Measurements from ENCODE around the gene FAM221B. TPM values are rescaled to one million over a fixed set of nuclear protein-coding genes. Genes with fewer than 3 reads are reported as not detected.
A peak's percentile ranks its signal among the peaks of the same experiment; 100 is the strongest.

Gene FAM221B
- under 1 TPM in 1 of 4 donors, not detected in 3; 0.14 TPM for total RNA-seq

DNA sequence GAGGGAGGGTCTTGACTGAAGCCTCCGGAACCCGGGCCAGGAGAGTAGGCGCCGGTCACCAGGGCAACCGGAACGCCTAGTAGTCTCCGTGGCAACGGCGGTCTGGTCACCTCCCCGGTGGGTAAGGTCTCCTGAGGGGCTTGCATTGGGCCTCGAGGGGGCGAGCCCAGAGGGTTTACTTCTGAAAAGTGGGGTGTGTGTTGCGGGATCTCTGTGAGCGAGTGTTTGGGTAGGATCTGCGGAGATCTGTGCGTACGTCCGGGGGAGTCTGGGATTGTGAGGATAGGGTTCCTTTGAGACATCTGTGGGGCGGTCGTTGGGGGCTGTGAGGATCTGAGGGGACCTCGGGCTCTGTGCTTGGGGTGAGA, at the start of gene FAM221B:
FAM221B (minus strand) TSS at position 17 of the 368 bp plus-strand sequence. CDS start 2,571 bp downstream, outside the sequence.
- no peaks in the 10 kb centered on the region for H3K27me3 ChIP-seq
- H3K4me1 ChIP-seq: peaks cover 9 to 33% (median 27%) of the 10 kb centered on the region in 4 donors
- H3K4me3 ChIP-seq: peak within 1 kb of the TSS; percentile 72 to 82 (median 78)
- DNase-seq: peak; percentile 48
- TF ChIP-seq POLR2A (IDR thresholded peaks at IDR 0.05): no peak
- TF ChIP-seq, protein P1, sequence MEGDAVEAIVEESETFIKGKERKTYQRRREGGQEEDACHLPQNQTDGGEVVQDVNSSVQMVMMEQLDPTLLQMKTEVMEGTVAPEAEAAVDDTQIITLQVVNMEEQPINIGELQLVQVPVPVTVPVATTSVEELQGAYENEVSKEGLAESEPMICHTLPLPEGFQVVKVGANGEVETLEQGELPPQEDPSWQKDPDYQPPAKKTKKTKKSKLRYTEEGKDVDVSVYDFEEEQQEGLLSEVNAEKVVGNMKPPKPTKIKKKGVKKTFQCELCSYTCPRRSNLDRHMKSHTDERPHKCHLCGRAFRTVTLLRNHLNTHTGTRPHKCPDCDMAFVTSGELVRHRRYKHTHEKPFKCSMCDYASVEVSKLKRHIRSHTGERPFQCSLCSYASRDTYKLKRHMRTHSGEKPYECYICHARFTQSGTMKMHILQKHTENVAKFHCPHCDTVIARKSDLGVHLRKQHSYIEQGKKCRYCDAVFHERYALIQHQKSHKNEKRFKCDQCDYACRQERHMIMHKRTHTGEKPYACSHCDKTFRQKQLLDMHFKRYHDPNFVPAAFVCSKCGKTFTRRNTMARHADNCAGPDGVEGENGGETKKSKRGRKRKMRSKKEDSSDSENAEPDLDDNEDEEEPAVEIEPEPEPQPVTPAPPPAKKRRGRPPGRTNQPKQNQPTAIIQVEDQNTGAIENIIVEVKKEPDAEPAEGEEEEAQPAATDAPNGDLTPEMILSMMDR (IDR thresholded peaks at IDR 0.05): no peak
- no peak for TF ChIP-seq POLR2AphosphoS5 (IDR thresholded peaks at IDR 0.05)
- no peak for TF ChIP-seq EP300 (IDR thresholded peaks at IDR 0.05; ENCODE audit: low read depth)
- no peaks in the 10 kb centered on the region for H3K9me3 ChIP-seq
- intact Hi-C loops (cut with DNase I; ENCODE audit: low total_unique reads): no loop called here
- H3K27ac ChIP-seq: peak within 1 kb of the TSS; percentile 94 to 98 (median 94)
- no peaks in the 10 kb centered on the region for H3K36me3 ChIP-seq
- in situ Hi-C loops (cut with MboI; ENCODE audit: low pct_ligation_motif_present in 1 of 4, low pct_unique_long_range_greater_than_20kb in 1 of 4, low sequenced_read_pairs in 3 of 4): no loop called here
- WGBS, 2 donors (ENCODE audit: low coverage in 1 of 2): 1% methylated on average over 16 of the region's 21 CpGs; no CpG with 5 or more reads in 1 of the 2 donors

DNA sequence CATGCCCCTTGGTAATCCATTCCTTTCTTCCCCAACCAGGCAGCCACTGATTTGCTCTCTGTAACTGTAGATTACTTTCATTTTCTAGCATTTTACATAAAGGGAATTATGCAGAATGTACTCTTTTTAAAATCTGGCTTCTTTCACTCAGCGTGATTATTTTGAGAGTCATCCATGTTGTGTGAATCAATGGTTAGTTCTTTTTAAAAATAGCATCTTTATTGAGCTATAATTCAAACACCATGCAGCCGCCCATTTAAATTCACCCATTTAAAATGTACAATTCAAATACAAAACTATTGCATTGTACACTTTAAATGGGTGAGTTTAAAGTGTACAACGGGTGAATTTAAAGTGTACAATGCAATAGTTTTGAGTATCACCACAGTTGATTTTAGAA, 44.0 kb upstream of the FAM221B start:
- H3K36me3 ChIP-seq: no peaks in the 10 kb centered on the region
- intact Hi-C loops (cut with DNase I; ENCODE audit: low total_unique reads): no loop called here

GRCh38 chr9:35871545-35871944, 43.0 kb upstream of the FAM221B start:
- H3K36me3 ChIP-seq: no peaks in the 10 kb centered on the region

More for the DNA sequence above, 44.0 kb upstream of the FAM221B start:
- no peaks in the 10 kb centered on the region for H3K4me1 ChIP-seq
- in situ Hi-C loops (cut with MboI; ENCODE audit: low pct_ligation_motif_present in 1 of 4, low pct_unique_long_range_greater_than_20kb in 1 of 4, low sequenced_read_pairs in 3 of 4): no loop called here
- no peak overlapping the region for H3K4me3 ChIP-seq
- no peak for DNase-seq
- H3K27me3 ChIP-seq: peaks cover 11% of the 10 kb centered on the region
- TF ChIP-seq, protein P1 (IDR thresholded peaks at IDR 0.05): no peak
- TF ChIP-seq EP300 (IDR thresholded peaks at IDR 0.05; ENCODE audit: low read depth) (no peak), POLR2A (IDR thresholded peaks at IDR 0.05) (no peak), POLR2AphosphoS5 (IDR thresholded peaks at IDR 0.05) (no peak)
- H3K27ac ChIP-seq: no peak overlapping the region
- WGBS, 2 donors (ENCODE audit: low coverage in 1 of 2): 58 to 60% methylated on average over 3 of the region's 3 CpGs
- peaks cover 9 to 12% of the 10 kb centered on the region in 2 donors for H3K9me3 ChIP-seq

GRCh38 chr9:35870351-35870923, 41.9 kb upstream of the FAM221B start, which contains the start of gene OR13J1:
Gene OR13J1 (minus strand): TSS chr9:35870401. CDS start chr9:35870401, 0 bp downstream.
- peaks cover 0 to under 1% of the 10 kb centered on the region in 2 donors for H3K9me3 ChIP-seq
- TF ChIP-seq, protein P1 (IDR thresholded peaks at IDR 0.05): no peak
- TF ChIP-seq EP300 (IDR thresholded peaks at IDR 0.05; ENCODE audit: low read depth) (no peak), POLR2A (IDR thresholded peaks at IDR 0.05) (no peak), POLR2AphosphoS5 (IDR thresholded peaks at IDR 0.05) (no peak)
- H3K4me1 ChIP-seq: no peaks in the 10 kb centered on the region
- peaks cover 8% of the 10 kb centered on the region for H3K27me3 ChIP-seq
- no peak within 1 kb of the TSS for H3K4me3 ChIP-seq
- H3K27ac ChIP-seq: no peak within 1 kb of the TSS
- intact Hi-C loops (cut with DNase I; ENCODE audit: low total_unique reads) (no loop called here), in situ Hi-C loops (cut with MboI; ENCODE audit: low pct_ligation_motif_present in 1 of 4, low pct_unique_long_range_greater_than_20kb in 1 of 4, low sequenced_read_pairs in 3 of 4) (no loop called here)
- no peak for DNase-seq
- WGBS, 2 donors (ENCODE audit: low coverage in 1 of 2): 86 to 100% methylated on average over 2 to 8 of the region's 8 CpGs
- no peaks in the 10 kb centered on the region for H3K36me3 ChIP-seq

More at GRCh38 chr9:35871545-35871944, 43.0 kb upstream of the FAM221B start:
- H3K4me1 ChIP-seq: no peaks in the 10 kb centered on the region
- peaks cover 4 to 8% of the 10 kb centered on the region in 2 donors for H3K9me3 ChIP-seq
- in situ Hi-C loops (cut with MboI; ENCODE audit: low pct_ligation_motif_present in 1 of 4, low pct_unique_long_range_greater_than_20kb in 1 of 4, low sequenced_read_pairs in 3 of 4) (no loop called here), intact Hi-C loops (cut with DNase I; ENCODE audit: low total_unique reads) (no loop called here)
- no peak for DNase-seq
- peaks cover 11% of the 10 kb centered on the region for H3K27me3 ChIP-seq
- no peak overlapping the region for H3K27ac ChIP-seq
- WGBS, 2 donors (ENCODE audit: low coverage in 1 of 2): 54 to 80% methylated on average over 1 to 3 of the region's 3 CpGs
- H3K4me3 ChIP-seq: no peak overlapping the region
- no peak for TF ChIP-seq POLR2AphosphoS5 (IDR thresholded peaks at IDR 0.05)

All from transverse colon (tissue), 4 donors.